Adrenal gland (tissue), 5 donors: ENCODE data around the gene KLHL34.

Experiments used
- CTCF ChIP-seq, 6 experiments: fragments of 450-650 bp in 4 of 6; fragments of 200-600 bp in 2 of 6; sonication (generic) in 1 of 6; IDR thresholded peaks; 1 replicate in 5 of 6; 2 replicates in 1 of 6; pipeline versions ENCODE4 v1.5.1 to v1.8.0; 2016 to 2021; ENCODE audit warnings: antibody characterized with exemption in 6 of 6, mild to moderate bottlenecking in 2 of 6, moderate library complexity in 1 of 6
- POLR2A ChIP-seq, 2 donors: fragments of 450-650 bp; IDR thresholded peaks; one replicate each; pipeline ENCODE4 v1.6.1; 2017; ENCODE audit warnings: antibody characterized with exemption in 2 of 2, mild to moderate bottlenecking in 2 of 2, moderate library complexity in 1 of 2
- donor health status: DM: no; HTN: no; CAD: no.

GRCh38 chrX:21655901-21656586 lies 2.1 kb downstream of the KLHL34 start:
- TF ChIP-seq CTCF (IDR thresholded peaks at IDR 0.05) (no peak), POLR2A (IDR thresholded peaks at IDR 0.05) (no peak)
